Activated CD8-positive, alpha-beta memory T cell treated with anti-CD3 and anti-CD28 coated beads for 24 hours (primary cell): ENCODE data around the gene CTRB2.
"Not testable (repeated sequence)": the region's sequence is repeated elsewhere in the genome, so short reads cannot be mapped to it uniquely, and the experiment has no call there.

ENCODE experiments used
- DNase-seq: peaks from one replicate; pipeline ENCODE4 v3.0.0-alpha.2; 2020

The CTRB2 gene

DNA sequence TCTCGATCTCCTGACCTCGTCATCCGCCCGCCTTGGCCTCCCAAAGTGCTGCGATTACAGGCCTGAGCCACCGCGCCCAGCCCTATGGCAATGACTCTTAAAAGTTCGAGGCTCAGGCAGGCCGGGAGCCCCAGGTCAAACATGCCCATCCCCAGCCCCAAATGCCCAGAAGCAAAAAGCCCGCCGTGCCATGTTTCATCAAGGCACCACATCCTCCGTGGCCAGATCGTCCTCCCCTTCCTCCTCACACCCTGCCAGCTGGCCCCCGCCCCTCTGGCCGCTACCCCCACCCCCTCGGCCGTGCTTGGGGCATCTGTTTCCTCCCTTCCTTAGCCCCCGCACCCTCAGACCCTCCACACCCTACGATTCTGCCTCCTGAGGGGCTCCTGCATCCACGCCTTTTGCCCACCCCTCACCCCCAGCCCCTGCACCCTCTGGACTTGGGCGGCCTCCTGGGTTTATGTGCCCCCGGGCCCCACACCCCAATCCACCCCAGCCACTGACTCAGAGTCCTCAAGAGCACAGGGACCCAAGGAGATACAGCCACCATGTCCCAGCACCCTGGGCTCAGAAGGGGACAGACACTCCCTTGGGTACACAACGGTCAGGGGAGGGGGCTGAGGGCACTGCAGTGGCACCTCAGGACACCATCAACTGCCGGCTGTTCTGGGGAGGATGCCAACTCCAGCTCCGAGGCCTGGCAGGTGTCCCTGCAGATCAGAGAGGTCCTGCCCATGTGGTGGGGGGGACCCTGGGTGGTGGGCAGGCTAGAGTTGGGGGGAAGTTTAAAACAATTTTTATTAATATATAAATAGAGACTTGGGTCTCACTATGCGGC lies 18.9 kb upstream of the CTRB2 start:
- DNase-seq, result no peak

DNA sequence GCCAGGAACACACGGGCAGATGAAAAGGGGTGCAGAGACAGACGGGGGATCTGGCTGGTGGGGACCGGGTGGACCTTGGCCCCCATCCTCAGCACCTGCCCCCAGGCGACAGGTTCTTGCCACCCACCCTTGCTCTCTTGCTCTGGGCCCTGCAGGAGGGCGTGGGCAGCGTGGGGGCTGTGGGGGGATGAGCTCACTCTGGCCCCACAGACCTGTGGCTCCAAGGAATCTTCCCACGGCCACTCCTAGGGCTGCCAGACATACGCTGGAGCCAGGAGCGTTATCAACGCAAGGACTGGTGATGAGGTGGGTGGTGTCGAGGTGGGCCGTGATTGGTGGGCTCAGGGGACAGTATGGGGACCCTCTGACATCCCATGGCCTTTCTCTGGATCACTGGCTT lies 18.1 kb upstream of the CTRB2 start:
- DNase-seq, result no peak

DNA sequence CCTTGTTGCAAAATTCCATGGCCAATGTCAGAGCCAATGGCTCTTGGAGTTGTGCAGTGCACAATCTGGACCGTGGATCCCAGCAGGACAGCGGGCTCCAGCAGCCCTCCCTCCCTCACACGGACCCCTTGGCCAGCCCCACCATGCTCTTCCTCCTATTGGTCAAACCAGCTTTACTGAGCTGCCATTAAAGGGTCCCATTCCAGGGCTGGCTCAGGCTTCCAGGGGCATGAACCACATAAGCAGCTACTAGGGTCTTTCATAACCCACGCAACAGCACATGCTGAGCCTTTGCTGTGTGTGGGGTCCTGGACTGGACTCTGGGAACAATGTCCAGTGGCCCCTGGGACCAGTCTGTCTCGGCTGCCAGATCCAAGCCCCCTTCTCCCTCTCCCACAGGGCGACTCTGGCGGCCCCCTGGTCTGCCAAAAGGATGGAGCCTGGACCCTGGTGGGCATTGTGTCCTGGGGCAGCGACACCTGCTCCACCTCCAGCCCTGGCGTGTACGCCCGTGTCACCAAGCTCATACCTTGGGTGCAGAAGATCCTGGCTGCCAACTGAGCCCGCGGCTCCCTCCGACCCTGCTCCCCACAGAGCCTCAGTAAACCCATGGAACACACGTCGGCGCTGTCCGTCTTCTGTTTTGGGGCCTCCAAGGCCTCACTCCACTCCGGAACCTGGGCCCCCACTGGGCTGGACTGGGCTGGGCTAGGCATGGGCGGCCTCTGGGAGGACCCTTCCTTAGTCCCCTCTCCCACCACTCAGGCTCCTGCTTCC lies 17.5 kb upstream of the CTRB2 start:
- DNase-seq, result no peak

DNA sequence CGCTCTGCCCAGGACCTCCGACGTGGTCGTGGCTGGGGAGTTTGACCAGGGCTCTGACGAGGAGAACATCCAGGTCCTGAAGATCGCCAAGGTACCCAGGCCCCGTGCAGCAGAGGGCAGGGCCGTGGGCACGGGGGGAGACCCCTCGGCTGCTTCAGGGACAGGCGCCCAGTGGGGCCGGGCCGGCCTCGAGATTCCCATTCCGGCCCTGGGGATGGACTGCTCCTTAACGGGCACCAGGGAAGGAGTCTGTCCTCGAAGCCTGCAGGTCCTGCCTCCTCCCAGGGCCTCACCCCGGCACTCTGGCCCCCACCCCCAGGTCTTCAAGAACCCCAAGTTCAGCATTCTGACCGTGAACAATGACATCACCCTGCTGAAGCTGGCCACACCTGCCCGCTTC lies 16.2 kb upstream of the CTRB2 start:
- not testable (repeated sequence) for DNase-seq

DNA sequence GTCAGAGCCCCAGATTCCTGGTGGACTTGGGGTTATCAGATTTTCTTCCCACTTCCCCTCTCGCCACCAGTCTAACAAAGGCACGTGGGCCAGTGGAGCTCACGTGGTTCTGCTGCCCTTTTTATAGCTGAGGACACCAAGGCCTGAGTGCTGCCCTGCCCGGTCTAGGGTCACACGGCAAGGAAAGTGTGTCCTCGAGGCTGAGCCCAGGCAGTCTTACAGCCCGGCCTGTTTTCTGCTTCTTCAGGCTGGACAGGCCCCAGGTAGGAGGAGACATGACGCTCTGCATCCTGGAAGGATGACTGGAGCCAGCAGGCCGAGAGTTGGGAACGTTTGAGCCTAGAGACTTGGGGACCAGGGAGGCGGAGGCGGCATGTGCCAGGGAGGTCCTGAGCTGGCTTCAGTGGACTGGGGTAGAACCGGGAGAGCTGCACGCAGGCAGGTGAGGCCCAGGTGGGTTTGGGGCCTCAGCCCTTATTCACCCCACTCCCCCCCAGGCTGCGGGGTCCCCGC lies 15.4 kb upstream of the CTRB2 start:
- no peak for DNase-seq

DNA sequence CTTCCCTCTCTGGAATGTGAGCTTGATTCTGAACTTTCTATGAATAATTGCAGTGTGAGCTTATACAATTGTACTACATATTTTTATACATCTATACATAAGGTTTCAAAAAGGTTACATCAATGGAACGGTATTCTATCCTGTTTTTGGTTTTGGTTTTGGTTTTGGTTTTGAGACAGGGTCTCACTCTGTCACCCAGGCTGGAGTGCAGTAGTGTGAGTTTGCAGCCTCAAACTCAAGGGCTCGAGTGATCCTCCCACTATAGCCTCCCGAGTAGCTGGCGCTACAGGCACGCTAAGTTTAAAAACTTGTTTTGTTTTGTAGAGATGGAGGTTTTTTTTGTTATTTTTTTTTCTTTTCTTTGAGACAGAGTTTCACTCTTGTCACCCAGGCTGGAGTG lies 12.9 kb upstream of the CTRB2 start:
- no peak for DNase-seq

DNA sequence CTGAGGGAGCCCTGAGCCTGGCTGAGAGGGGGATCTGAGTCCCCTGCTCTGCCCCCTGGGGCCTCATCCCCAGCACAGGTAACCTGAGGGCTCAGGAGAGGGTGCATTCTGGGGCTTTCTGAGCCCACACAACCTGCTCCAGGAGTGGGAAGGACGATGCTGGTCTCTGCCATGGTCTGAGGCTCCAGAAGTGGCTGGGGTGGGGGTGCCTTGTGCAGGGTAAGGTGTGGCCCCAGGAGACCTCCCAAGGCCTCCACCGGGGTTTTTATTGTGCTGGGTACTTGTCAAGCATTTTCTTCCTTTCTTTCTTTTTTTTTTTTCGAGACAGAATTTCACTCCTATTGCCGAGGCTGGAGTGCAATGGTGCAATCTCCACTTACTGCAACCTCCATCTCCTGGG lies 12.1 kb upstream of the CTRB2 start:
- no peak for DNase-seq

DNA sequence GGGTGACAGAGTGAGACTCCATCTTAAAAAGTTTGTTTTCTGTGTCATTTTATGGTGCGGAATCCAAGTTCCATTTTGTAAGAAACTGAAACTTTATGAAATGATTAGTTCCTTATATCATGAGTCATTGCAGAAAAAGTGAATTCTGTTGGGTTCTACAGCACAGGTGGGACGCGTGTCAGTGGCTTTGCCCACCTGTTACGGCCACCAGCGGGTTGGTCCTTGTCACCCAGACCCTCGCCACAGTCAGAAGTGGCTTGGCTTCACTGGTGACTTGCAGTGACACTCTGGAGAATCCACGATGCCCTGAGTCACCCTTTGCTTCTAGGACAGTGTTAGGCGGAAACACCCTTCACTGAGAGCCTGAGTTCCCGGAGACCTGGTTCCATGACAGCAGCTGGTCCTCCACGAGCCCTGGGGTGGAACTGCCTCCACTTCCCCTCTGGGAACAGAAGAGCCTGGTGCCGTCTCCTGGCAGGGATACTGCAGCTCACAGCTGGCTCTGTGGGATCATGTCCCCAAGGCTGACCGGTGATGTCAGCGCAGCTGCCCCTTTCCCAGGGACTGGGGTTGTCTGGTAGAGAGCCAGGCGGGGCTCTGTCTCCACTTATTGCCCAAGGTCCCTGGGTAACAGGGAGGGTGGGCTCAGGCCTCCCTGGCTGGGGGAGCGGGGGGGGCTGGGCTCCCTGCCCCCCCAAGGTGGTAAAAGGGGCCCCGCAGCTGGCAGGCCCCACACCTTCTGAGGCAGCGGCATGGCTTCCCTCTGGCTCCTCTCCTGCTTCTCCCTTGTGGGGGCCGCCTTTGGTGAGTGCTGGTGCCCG lies 11.5 kb upstream of the CTRB2 start, which contains the start of gene CTRB1:
TSS of gene CTRB1 (plus strand) at position 733 of the 821 bp plus-strand sequence. CDS start at position 753, 20 bp downstream.
- DNase-seq, result no peak

DNA sequence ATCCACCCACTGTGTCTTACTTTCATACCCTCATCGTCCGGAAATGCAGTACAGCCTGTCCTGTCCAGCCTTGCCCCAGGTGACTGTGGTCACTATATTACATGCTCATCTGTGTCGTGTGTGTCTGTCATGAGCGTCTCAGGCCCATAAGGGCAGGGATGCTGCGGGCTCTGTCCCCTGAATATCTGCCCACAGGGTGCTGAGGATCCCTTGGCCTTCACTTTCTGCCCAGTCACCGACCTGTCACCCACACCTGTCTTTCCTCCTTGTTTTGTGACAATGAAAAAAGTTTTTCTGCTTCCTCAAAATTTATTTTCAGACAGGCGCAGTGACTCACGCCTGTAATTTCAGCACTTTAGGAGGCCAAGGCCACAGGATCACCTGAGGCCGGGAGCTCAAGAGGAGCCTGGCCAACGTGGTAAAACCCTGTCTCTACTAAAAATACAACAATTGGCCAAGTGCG lies 10.5 kb upstream of the CTRB2 start:
- no peak for DNase-seq

DNA sequence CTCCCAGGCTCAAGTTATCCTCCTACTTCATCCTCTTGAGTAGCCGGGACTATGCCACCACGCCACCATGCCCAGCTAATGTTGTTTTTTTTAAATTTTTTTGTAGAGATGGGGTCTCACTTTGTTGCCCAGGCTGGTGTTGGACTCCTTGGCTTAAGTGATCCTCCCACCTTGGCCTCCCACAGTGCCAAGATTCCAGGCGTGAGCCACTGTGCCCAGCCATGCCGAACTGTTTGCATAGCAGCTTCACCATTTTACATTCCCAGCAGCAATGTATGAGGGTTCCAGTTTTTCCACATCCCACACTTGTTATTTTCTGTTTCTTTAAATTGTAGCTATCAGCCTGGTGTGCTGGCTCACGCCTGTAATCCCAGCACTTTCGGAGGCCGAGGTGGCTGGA lies 9.6 kb upstream of the CTRB2 start:
- no peak for DNase-seq

DNA sequence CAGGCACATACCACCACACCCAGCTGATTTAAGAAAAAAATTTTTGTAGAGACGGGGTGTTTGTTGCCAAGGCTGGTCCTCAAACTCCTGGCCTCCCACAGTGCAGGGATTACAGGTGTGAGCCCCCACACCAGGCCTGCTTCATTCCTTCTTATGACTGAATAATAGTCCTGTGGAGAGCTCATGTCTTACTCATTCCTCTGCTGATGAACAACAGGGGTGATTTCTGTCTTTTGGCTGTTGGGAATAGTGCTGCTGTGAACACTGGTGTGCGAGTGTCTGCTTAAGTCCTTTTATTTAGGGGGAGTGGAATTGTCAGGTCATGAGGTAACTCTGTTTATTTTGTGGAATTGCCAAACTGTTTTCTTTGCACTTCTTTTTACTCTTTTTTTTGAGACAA lies 9.2 kb upstream of the CTRB2 start:
- no peak for DNase-seq

DNA sequence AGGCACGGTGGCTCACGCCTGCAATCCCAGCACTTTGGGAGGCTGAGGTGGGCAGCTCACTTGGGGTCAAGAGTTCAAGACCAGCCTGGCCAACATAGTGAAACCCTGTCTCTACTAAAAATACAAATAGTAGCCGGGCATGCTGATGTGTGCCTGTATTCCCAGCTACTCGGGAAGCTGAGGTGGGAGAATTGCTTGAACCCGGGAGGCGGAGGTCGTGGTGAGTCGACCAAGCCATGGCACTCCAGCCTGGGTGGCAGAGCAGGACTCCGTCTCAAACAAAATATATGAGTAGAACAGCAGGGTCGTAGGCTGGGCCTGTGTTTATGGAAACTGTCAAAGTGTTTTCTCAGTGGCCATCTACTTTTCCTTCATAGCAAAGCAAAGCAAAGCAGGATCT lies 4.3 kb upstream of the CTRB2 start:
- DNase-seq, result not testable (repeated sequence)

DNA sequence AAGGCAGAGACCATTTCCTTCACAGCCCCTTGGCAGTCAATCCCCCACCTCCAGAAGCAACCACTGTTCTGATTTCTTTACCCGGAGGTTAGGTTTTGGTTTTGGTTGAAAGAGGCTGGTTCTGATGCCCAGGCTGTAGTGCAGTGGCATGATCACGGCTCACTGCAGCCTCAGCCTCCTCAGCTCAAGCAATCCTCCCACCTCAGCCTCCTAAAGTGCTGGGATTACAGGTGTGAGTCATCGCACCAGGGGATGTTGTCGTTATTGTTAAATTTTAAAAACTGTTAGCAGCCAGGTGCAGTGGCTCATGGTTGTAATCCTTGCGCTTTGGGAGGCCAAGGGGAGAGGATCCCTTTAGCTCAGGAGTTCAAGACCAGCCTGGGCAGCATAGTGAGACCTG lies 3.0 kb upstream of the CTRB2 start:
- DNase-seq, result no peak

DNA sequence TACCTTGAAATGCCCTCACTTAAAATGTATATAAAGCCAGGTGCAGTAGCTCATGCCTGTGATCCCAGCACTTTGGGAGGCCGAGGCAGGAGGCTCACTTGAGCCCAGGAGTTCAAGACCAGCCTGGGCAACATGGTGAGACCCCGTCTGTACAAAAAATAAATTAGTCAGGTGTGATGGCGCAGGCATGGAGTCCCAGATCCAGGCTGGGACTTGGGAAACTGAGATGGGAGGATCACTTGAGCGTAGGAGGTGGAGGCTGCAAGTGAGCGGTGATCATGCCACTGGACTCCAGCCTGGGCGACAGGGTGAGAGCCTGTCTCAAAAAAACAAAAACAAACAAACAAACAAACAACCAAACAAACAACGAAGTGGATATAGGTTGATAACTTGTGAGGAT lies 2.6 kb upstream of the CTRB2 start:
- DNase-seq, result not testable (repeated sequence)

DNA sequence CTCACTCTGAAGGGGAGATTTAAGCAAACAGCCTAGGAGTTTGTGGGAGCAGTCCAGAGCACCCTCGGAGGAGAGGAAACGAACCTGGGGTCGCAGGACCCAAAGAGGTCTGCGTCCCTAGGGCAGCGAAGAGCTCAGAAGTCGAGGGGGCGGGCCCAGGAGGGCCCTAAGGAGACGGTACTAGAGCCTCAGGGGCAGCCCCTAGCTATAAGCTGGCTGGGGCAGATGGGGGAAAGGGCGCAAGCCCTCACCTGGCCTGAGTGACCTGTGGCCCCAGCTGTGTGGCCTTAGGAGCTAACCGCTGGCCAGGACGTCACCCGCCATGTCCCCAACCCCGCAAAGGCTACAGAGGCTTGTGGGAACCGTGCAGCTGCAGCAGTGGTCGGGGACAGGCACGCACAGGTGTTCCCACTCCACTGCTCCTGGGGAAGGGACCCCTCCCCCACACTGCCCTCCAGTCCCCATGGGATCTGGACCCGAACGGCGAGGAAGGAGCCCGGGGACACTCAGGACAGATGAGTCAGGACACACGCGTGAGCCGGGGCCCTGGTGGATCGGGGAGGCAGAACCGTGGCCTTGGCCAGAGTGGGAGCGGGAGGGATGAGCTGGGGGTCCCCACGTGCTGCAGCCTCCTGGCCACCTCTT lies 2.0 kb upstream of the CTRB2 start:
- DNase-seq, result no peak

DNA sequence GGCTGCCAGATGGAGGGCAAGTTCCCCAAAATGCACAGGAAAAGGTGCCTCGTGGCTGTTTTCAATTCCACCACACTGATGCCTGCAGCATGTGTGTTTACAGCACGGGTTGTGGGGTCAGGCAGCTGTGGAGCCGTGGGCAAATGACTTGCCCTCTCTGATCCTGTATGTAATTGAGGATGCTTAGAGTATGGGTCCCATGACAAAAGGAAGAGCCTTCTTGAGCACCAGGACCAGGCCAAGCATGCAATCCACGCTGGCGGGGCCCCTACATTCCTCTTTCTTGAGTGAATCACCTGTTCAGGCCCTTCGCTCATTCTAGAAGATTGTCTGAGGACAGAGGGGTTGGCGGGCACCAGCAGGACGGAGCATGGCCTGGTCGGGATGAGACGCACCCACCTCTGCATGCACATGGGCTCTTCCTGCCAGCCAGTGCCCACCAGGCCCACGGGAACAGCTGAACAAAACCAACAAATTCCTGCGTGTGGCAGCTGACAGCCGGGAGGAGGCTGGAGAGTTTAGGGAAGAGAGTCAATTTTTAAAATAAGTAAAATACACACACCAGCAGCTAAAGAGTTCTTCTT lies 1.4 kb upstream of the CTRB2 start:
- no peak for DNase-seq

DNA sequence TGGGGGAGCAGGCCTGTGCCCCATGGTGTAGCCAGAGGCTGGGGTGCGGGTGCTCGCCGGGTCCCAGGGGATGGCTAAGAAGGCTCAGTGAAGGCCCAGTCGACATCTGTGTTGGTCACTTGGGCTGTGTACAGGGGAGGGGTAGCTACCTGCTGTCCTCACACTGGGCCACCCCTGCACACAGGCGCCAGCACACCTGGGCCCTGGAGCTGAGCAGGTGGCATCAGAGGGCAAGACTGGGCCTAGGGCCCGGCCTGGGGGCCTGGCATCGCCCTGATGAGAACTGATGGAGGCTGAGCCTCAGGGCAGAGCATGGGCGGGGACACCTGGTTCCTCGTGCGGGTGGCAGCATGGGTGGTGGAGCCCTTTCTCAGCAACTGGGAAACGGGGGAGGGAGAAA lies 870 bp upstream of the CTRB2 start:
- DNase-seq, result no peak

DNA sequence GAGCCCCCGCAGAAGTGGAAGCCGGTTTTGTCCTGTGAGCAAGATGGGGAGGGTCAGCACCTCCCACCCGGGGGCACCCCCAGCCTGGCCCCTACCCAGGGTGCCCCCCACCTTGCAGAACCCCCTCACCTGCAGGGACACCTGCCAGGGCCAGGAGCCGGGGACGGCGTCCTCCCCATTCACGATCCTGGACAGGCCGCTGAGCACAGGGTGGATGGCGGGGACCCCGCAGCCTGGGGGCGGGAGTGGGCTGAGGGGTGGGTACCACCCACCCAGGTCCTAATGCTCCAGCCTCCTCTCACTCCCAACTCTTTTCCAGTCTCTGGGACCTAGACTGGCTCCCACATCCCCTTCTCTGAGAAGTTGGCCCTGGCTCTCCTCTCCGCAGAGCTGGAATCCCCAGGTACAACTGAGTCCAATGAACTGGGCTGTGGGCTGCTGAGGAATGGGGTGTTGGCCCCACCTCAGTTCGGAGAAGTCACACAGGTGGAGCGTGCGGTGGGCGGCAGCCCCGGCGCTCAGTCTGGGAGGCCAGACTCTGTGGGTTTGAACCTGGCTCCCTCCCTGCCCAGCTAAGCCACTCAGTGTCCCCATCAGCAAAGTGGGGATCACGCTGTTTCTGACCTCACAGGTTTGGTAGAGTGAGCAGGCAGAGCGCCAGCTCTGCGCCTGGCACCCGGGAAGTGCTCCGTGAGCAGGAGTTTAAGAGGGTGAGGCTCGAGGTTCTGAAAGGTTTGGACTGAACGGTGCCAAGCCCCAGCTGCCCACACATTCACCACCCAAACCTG lies 806 bp downstream of the CTRB2 start:
- not testable (repeated sequence) for DNase-seq

DNA sequence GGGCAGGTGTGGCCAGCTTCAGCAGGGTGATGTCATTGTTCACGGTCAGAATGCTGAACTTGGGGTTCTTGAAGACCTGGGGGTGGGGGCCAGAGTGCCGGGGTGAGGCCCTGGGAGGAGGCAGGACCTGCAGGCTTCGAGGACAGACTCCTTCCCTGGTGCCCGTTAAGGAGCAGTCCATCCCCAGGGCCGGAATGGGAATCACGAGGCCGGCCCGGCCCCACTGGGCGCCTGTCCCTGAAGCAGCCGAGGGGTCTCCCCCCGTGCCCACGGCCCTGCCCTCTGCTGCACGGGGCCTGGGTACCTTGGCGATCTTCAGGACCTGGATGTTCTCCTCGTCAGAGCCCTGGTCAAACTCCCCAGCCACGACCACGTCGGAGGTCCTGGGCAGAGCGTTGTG lies 1.5 kb downstream of the CTRB2 start:
- DNase-seq, result not testable (repeated sequence)

DNA sequence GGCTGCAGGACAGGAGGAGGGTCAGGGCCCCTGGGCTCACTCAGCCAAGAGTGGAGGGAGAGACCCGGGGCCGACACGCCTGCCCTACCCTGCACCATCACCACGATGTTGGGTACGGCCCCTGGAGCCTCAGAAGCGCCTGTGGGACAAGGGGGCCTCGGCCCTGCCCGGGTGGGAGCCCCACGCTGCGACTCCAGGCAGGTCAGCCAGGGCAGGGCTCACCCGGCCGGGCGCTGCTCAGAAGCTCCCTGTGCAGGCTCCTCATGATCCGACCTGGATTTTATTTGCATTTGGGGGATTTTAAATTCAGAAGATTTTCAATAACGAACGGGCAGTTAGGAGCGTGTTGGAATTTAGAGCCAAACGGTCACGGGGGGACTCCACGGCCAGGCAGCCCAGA lies 2.1 kb downstream of the CTRB2 start:
- DNase-seq, result not testable (repeated sequence)

DNA sequence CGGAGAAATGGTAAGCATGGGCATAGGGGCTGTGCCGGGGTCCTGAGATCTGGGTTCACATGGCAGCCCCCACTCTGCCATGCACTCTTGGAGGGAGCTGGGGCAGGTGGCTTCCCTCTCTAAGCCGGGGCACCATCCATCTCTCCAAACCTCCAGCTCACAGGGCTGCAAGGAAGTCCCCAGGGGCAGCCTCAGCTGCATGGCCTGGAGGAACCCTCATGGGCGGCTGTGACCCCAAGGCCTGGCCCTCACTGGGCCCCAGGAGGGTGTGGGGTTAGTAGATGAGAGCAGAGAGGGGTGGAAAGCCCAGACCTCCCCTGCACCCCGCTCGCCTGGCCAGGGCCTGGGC lies 2.6 kb downstream of the CTRB2 start:
- DNase-seq, result no peak
